Bronchial epithelial cell (primary cell): Measurements from ENCODE around the gene KRTAP4-11. TPM values are rescaled to one million over a fixed set of nuclear protein-coding genes. Genes with fewer than 3 reads are reported as not detected.
"Not testable (repeated sequence)": the region's sequence is repeated elsewhere in the genome, so short reads cannot be mapped to it uniquely, and the experiment has no call there.

Experiments used
- DNase-seq: peaks from one replicate; pipeline ENCODE4 v3.0.0-alpha.2; 2010; ENCODE audit warnings: low read depth
- FAIRE-seq: peaks from 2 replicates; lab custom pipeline; 2011; peaks lifted over from hg19 to GRCh38; lab: Jason Lieb, UNC
- H3K27me3 ChIP-seq: 2 replicates; pipeline ENCODE4 v1.5.1; 2011; ENCODE audit warnings: low read length; ENCODE audit not compliant: control insufficient read depth, insufficient read depth
- H3K36me3 ChIP-seq: 2 replicates; pipeline ENCODE4 v1.5.1; 2011; ENCODE audit warnings: low read length; ENCODE audit not compliant: control insufficient read depth, insufficient read depth
- H3K4me3 ChIP-seq: 2 replicates; pipeline ENCODE4 v1.5.1; 2011; ENCODE audit warnings: mild to moderate bottlenecking, low read depth, low read length, control low read depth
- CTCF ChIP-seq: IDR thresholded peaks from 2 replicates; pipeline ENCODE4 v1.5.1; 2011; ENCODE audit warnings: mild to moderate bottlenecking, moderate library complexity, low read length, control low read depth, inconsistent platforms; ENCODE audit not compliant: insufficient read depth, severe bottlenecking
- total RNA-seq: library from RNA; depleted of rRNA; stranded (reverse); fragments of >200 nt; gene quantifications from 2 replicates; pipeline ENCODE4 v1.2.1, GENCODE V29; 2014

Gene KRTAP4-11
- not detected in 2 replicates for total RNA-seq

GRCh38 chr17:41117846-41118386, at the start of gene KRTAP4-11:
KRTAP4-11 (minus strand) TSS chr17:41118373; CDS start chr17:41118315, 58 bp downstream.
- H3K4me3 ChIP-seq, FAIRE-seq, H3K36me3 ChIP-seq, H3K27me3 ChIP-seq, DNase-seq: not testable (repeated sequence)

- Histone ChIP-seq H3K36me3 (no peaks in the 10 kb centered on the region), H3K4me3 (no peak overlapping the region), H3K27me3 (no peaks in the 10 kb centered on the region)
- FAIRE-seq (no peak), DNase-seq (no peak)
- no peak for TF ChIP-seq CTCF
Observed at GRCh38 chr17:41167561-41167960, 49.4 kb upstream of the KRTAP4-11 start.

GRCh38 chr17:41163828-41164227, 45.7 kb upstream of the KRTAP4-11 start:
- no peak for TF ChIP-seq CTCF
- Histone ChIP-seq H3K4me3 (no peak overlapping the region), H3K36me3 (no peaks in the 10 kb centered on the region), H3K27me3 (no peaks in the 10 kb centered on the region)
- DNase-seq (peak; percentile 54), FAIRE-seq (no peak)

- FAIRE-seq (peak; percentile 23), DNase-seq (no peak)
- Histone ChIP-seq H3K27me3 (no peaks in the 10 kb centered on the region), H3K4me3 (no peak within 1 kb of the TSS), H3K36me3 (no peaks in the 10 kb centered on the region)
- TF ChIP-seq CTCF = no peak
Observed at GRCh38 chr17:41160648-41161047, 42.5 kb upstream of the KRTAP4-11 start, which contains the start of gene KRTAP4-4. KRTAP4-4 (minus strand) TSS chr17:41160748; CDS start chr17:41160691, 57 bp downstream.

GRCh38 chr17:41160190-41160589, 42.0 kb upstream of the KRTAP4-11 start:
- H3K36me3 ChIP-seq, DNase-seq, H3K4me3 ChIP-seq, FAIRE-seq, H3K27me3 ChIP-seq: not testable (repeated sequence)

- H3K27me3 ChIP-seq = no peaks in the 10 kb centered on the region
- no peak overlapping the region for H3K4me3 ChIP-seq
- no peak for DNase-seq
- FAIRE-seq = no peak
- no peak for TF ChIP-seq CTCF
- H3K36me3 ChIP-seq = no peaks in the 10 kb centered on the region
Observed at GRCh38 chr17:41153856-41154255, 35.7 kb upstream of the KRTAP4-11 start.

- no peaks in the 10 kb centered on the region for H3K36me3 ChIP-seq
- FAIRE-seq (no peak), DNase-seq (no peak)
- no peak overlapping the region for H3K4me3 ChIP-seq
- H3K27me3 ChIP-seq = no peaks in the 10 kb centered on the region
- no peak for TF ChIP-seq CTCF
Observed at GRCh38 chr17:41151525-41151924, 33.4 kb upstream of the KRTAP4-11 start.
